Uterus (tissue), 4 donors: ENCODE data around the gene VPS9D1. TPM values are rescaled to one million over a fixed set of nuclear protein-coding genes. Genes with fewer than 3 reads are reported as not detected.

ENCODE experiments used
- DNase-seq, 2 donors: peaks; one replicate each; pipeline ENCODE4 v3.0.0-alpha.2; 2019 to 2020
- H3K27ac ChIP-seq, 2 donors: fragments of 200-600 bp; sonication (generic); 1 replicate in 1 of 2; 2 replicates in 1 of 2; pipeline ENCODE4 v1.5.1; 2016 to 2018
- H3K27me3 ChIP-seq, 2 donors: fragments of 200-600 bp; sonication (generic); one replicate each; pipeline ENCODE4 v1.5.1; 2018 to 2019; ENCODE audit warnings: control low read depth in 1 of 2
- H3K36me3 ChIP-seq, 2 donors: fragments of 200-600 bp; sonication (generic); one replicate each; pipeline ENCODE4 v1.5.1; 2019; ENCODE audit warnings: control low read depth in 1 of 2
- H3K4me1 ChIP-seq, 2 donors: fragments of 200-600 bp; sonication (generic); one replicate each; pipeline ENCODE4 v1.5.1; 2018 to 2019; ENCODE audit warnings: control low read depth in 1 of 2
- H3K4me3 ChIP-seq, 2 donors: fragments of 200-600 bp; sonication (generic); 1 replicate in 1 of 2; 2 replicates in 1 of 2; pipeline ENCODE4 v1.5.1; 2018 to 2019; ENCODE audit warnings: mild to moderate bottlenecking in 1 of 2
- H3K9me3 ChIP-seq, 2 donors: fragments of 200-600 bp; sonication (generic); one replicate each; pipeline ENCODE4 v1.5.1; 2019; ENCODE audit warnings: control low read depth in 1 of 2
- CTCF ChIP-seq, 4 experiments: fragments of 200-600 bp in 2 of 4; fragments of 450-650 bp in 2 of 4; sonication (generic) in 2 of 4; IDR thresholded peaks; one replicate each; pipeline ENCODE4 v1.5.1; 2016 to 2019; ENCODE audit warnings: antibody characterized with exemption in 4 of 4, mild to moderate bottlenecking in 2 of 4, moderate library complexity in 1 of 4
- POLR2A ChIP-seq, 2 donors: fragments of 450-650 bp; IDR thresholded peaks; one replicate each; pipeline ENCODE4 v1.6.1; 2016; ENCODE audit warnings: antibody characterized with exemption in 2 of 2, mild to moderate bottlenecking in 1 of 2, moderate library complexity in 1 of 2
- intact Hi-C: fragments of 100-400 bp; cut with DNase I; formaldehyde crosslinking; loops from one replicate; pipeline ENCODE4 v1.15.1; 2023; ENCODE audit warnings: low total_unique reads
- total RNA-seq, 4 donors: library from RNA; depleted of rRNA in 3 of 4; stranded (reverse); fragments of >200 nt in 3 of 4; gene quantifications; one replicate each; pipeline versions ENCODE4 v1.1.0 to v1.2.4, GENCODE V29; 2014 to 2023
- donor health status: DM: yes; HTN: yes; CAD: no.

Gene VPS9D1
- total RNA-seq, 4 donors from 2014 or later = 0.26 to 20.6 (median 8.7) TPM

GRCh38 chr16:89687092-89687940 lies 33.4 kb downstream of the VPS9D1 start:
- Histone ChIP-seq H3K4me3 (peak overlapping the region; percentile 59 to 91), H3K9me3 (no peaks in the 10 kb centered on the region), H3K27ac (peak overlapping the region; percentile 87 to 93), H3K4me1 (peaks cover 4 to 6% of the 10 kb centered on the region in 2 donors), H3K27me3 (no peaks in the 10 kb centered on the region), H3K36me3 (no peaks in the 10 kb centered on the region)
- TF ChIP-seq POLR2A (IDR thresholded peaks at IDR 0.05) (no peak), CTCF (IDR thresholded peaks at IDR 0.05) (no peak)
- DNase-seq = no peak
- intact Hi-C loops = no loop called here

- H3K4me3 ChIP-seq = peak within 1 kb of the TSS; percentile 59 to 91
- no peaks in the 10 kb centered on the region for H3K9me3 ChIP-seq
- peak; percentile 86 to 94 for DNase-seq
- peak within 1 kb of the TSS; percentile 87 to 93 for H3K27ac ChIP-seq
- no peaks in the 10 kb centered on the region for H3K36me3 ChIP-seq
- no peaks in the 10 kb centered on the region for H3K27me3 ChIP-seq
- peak; percentile 69 to 87 for TF ChIP-seq POLR2A (IDR thresholded peaks at IDR 0.05)
- TF ChIP-seq CTCF (IDR thresholded peaks at IDR 0.05) = no peak
- intact Hi-C loops = no loop called here
- H3K4me1 ChIP-seq = peaks cover 4 to 6% of the 10 kb centered on the region in 2 donors
Measured at GRCh38 chr16:89686520-89687091, 34.1 kb downstream of the VPS9D1 start, which contains the start of gene CDK10. CDK10 (plus strand) TSS chr16:89686689; CDS start chr16:89686711, 22 bp downstream.

DNA sequence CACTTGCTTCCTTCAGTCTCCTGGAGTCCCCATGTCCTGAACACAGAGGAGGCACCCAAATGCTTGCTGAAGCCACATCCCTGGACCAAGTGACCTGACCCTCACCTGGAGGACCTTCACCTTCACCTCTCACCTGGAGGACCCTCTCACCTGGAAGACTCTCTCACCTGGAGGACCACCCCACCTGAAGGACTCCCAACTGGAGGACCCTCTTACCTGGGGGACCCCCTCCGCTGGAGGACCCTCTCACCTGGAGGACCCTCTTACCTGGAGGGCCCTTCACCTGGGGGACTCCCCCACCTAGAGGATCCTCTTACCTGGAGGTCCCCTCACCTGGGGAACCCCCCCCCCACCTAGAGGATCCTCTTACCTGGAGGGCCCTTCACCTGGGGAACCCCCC lies 34.8 kb downstream of the VPS9D1 start:
- TF ChIP-seq POLR2A (IDR thresholded peaks at IDR 0.05) (no peak), CTCF (IDR thresholded peaks at IDR 0.05) (no peak)
- H3K4me1 ChIP-seq = peaks cover 4 to 6% of the 10 kb centered on the region in 2 donors
- no peaks in the 10 kb centered on the region for H3K36me3 ChIP-seq
- no peak overlapping the region for H3K27ac ChIP-seq
- intact Hi-C loops = no loop called here
- H3K27me3 ChIP-seq = no peaks in the 10 kb centered on the region
- no peak for DNase-seq
- no peak overlapping the region for H3K4me3 ChIP-seq
- H3K9me3 ChIP-seq = no peaks in the 10 kb centered on the region

- TF ChIP-seq POLR2A (IDR thresholded peaks at IDR 0.05) = no peak
- no peak for TF ChIP-seq CTCF (IDR thresholded peaks at IDR 0.05)
- no peaks in the 10 kb centered on the region for H3K9me3 ChIP-seq
- no peak for DNase-seq
- no peaks in the 10 kb centered on the region for H3K36me3 ChIP-seq
- no peak overlapping the region for H3K27ac ChIP-seq
- no peaks in the 10 kb centered on the region for H3K4me1 ChIP-seq
- no peak overlapping the region for H3K4me3 ChIP-seq
- no peaks in the 10 kb centered on the region for H3K27me3 ChIP-seq
- intact Hi-C loops = no loop called here
Measured at GRCh38 chr16:89678258-89678657, 42.4 kb downstream of the VPS9D1 start.
